ENCODE results near the gene ELOVL1. TPM values are rescaled to one million over a fixed set of nuclear protein-coding genes. Genes with fewer than 3 reads are reported as not detected.

Gene ELOVL1
- total RNA-seq, 1 donor from 2014 or later: 61.9 TPM

Small RNA genes within 50 kb of the gene (microRNA-seq; reads per million reads assigned to microRNA genes)
- gene MIR6734 (ENCODE audit: unreplicated experiment): 2.7 reads per million

Other genes with a start within 250 kb of the ELOVL1 start
- 38.3 and 42.8 TPM in 2 replicates for gene EBNA1BP2, start 195.7 kb downstream of the ELOVL1 start, total RNA-seq
- gene CFAP57, start 195.7 kb downstream of the ELOVL1 start, total RNA-seq: 0.24 TPM in 1 of 2 replicates, not detected in the other
- not detected in 2 replicates for gene TMEM125, start 98.0 kb downstream of the ELOVL1 start, total RNA-seq
- gene C1orf210, start 82.4 kb downstream of the ELOVL1 start, total RNA-seq: not detected in 2 replicates
- gene TIE1, start 67.0 kb downstream of the ELOVL1 start, total RNA-seq: not detected in 2 replicates
- not detected in 2 replicates for gene MPL, start 30.2 kb downstream of the ELOVL1 start, total RNA-seq
- 15.2 and 18.7 TPM in 2 replicates for gene CDC20, start 9.0 kb downstream of the ELOVL1 start, total RNA-seq
- 39.8 and 40.4 TPM in 2 replicates for gene MED8, start 21.8 kb upstream of the ELOVL1 start, total RNA-seq
- gene SZT2, start 21.9 kb upstream of the ELOVL1 start, total RNA-seq: 51.8 and 63.6 TPM in 2 replicates
- 43.2 and 45.9 TPM in 2 replicates for gene HYI, start 85.9 kb upstream of the ELOVL1 start, total RNA-seq
- 37.3 and 45.1 TPM in 2 replicates for gene PTPRF, start 162.9 kb upstream of the ELOVL1 start, total RNA-seq

Data from osteocyte (in vitro differentiated cells).